BLaER1 treated with 17β-estradiol and CSF1 and Interleukin-3, amounts not matched to agents 10 nM and 100 nM (cell line): Measurements from ENCODE around the gene THAP7.

Source experiments
- H3K27ac ChIP-seq, 11 experiments: shearing (Covaris generic); formaldehyde crosslinking; 2 replicates each; pipeline ENCODE4 v1.8.1; 2022
- H3K27me3 ChIP-seq, 11 experiments: shearing (Covaris generic); formaldehyde crosslinking; 2 replicates each; pipeline ENCODE4 v1.8.1; 2022
- H3K36me3 ChIP-seq, 11 experiments: shearing (Covaris generic); formaldehyde crosslinking; 2 replicates each; pipeline ENCODE4 v1.8.1; 2022
- H3K4me1 ChIP-seq, 10 experiments: shearing (Covaris generic); formaldehyde crosslinking; 2 replicates each; pipeline ENCODE4 v1.8.1; 2022
- H3K4me2 ChIP-seq, 11 experiments: shearing (Covaris generic); formaldehyde crosslinking; 2 replicates each; pipeline ENCODE4 v1.8.1; 2022
- H3K4me3 ChIP-seq, 10 experiments: shearing (Covaris generic); formaldehyde crosslinking; 2 replicates each; pipeline ENCODE4 v1.8.1; 2022
- H3K9ac ChIP-seq, 11 experiments: shearing (Covaris generic); formaldehyde crosslinking; 2 replicates each; pipeline ENCODE4 v1.8.1; 2022
- H3K9me3 ChIP-seq, 11 experiments: shearing (Covaris generic); formaldehyde crosslinking; replicated peaks in 1 of 11; 2 replicates each; pipeline ENCODE4 v1.8.1; 2022
- H4K20me1 ChIP-seq, 11 experiments: shearing (Covaris generic); formaldehyde crosslinking; 2 replicates each; pipeline ENCODE4 v1.8.1; 2022
- Cebpa-rat ChIP-seq, 11 experiments: shearing (Covaris generic); IDR thresholded peaks; 2 replicates each; pipeline ENCODE4 v1.8.1; 2022

The THAP7 gene

GRCh38 chr22:21032037-21032867 is 30.3 kb upstream of the THAP7 start, which contains the start of gene SLC7A4:
TSS of gene SLC7A4 (minus strand) at chr22:21032561. CDS start at chr22:21031812, 749 bp downstream.
- no peak for TF ChIP-seq Cebpa-rat (IDR thresholded peaks at IDR 0.05)
- Histone ChIP-seq H4K20me1 (peaks cover 0 to 15% (median 0%) of the 10 kb centered on the region in 11 experiments; a peak in 2 of 22 replicates), H3K27me3 (peaks cover 20 to 36% (median 30%) of the 10 kb centered on the region in 11 experiments), H3K27ac (no peak within 1 kb of the TSS), H3K36me3 (no peaks in the 10 kb centered on the region), H3K9ac (no peak within 1 kb of the TSS), H3K4me2 (peak within 1 kb of the TSS in 8 of 11 experiments; percentile 21 to 48 (median 32); a peak in 11 of 22 replicates), H3K9me3 (no peaks in the 10 kb centered on the region), H3K4me3 (no peak within 1 kb of the TSS), H3K4me1 (peaks cover under 1 to 16% (median 9%) of the 10 kb centered on the region in 10 experiments; a peak in 16 of 20 replicates)

GRCh38 chr22:21031545-21032036 is 29.7 kb upstream of the THAP7 start:
- peak overlapping the region in 6 of 11 experiments; percentile 21 to 48 (median 35); a peak in 6 of 22 replicates for H3K4me2 ChIP-seq
- no peak overlapping the region for H3K9ac ChIP-seq
- no peaks in the 10 kb centered on the region for H3K9me3 ChIP-seq
- TF ChIP-seq Cebpa-rat (IDR thresholded peaks at IDR 0.05), result no peak
- peaks cover 0 to 16% (median 9%) of the 10 kb centered on the region in 10 experiments; a peak in 13 of 20 replicates for H3K4me1 ChIP-seq
- H4K20me1 ChIP-seq, result peaks cover 0 to 15% (median 0%) of the 10 kb centered on the region in 11 experiments; a peak in 2 of 22 replicates
- H3K27me3 ChIP-seq, result peaks cover 20 to 36% (median 30%) of the 10 kb centered on the region in 11 experiments
- H3K27ac ChIP-seq, result no peak overlapping the region
- no peaks in the 10 kb centered on the region for H3K36me3 ChIP-seq
- H3K4me3 ChIP-seq, result no peak overlapping the region

- Histone ChIP-seq H3K9me3 (no peaks in the 10 kb centered on the region), H3K4me2 (no peak overlapping the region), H3K4me1 (peaks cover 0 to 16% (median 9%) of the 10 kb centered on the region in 10 experiments; a peak in 13 of 20 replicates), H3K4me3 (no peak overlapping the region), H3K27me3 (peaks cover 20 to 36% (median 30%) of the 10 kb centered on the region in 11 experiments), H3K36me3 (no peaks in the 10 kb centered on the region), H3K9ac (no peak overlapping the region), H4K20me1 (peaks cover 0 to 19% (median 0%) of the 10 kb centered on the region in 11 experiments; a peak in 2 of 22 replicates), H3K27ac (no peak overlapping the region)
- TF ChIP-seq Cebpa-rat (IDR thresholded peaks at IDR 0.05), result no peak
Observed at GRCh38 chr22:21030621-21031544, 29.0 kb upstream of the THAP7 start.

GRCh38 chr22:21030032-21030431 is 28.1 kb upstream of the THAP7 start:
- H3K4me3 ChIP-seq, result no peak overlapping the region
- H3K36me3 ChIP-seq, result no peaks in the 10 kb centered on the region
- TF ChIP-seq Cebpa-rat (IDR thresholded peaks at IDR 0.05), result no peak
- no peak overlapping the region for H3K27ac ChIP-seq
- no peaks in the 10 kb centered on the region for H3K9me3 ChIP-seq
- H3K4me2 ChIP-seq, result no peak overlapping the region
- H3K27me3 ChIP-seq, result peaks cover 20 to 36% (median 30%) of the 10 kb centered on the region in 11 experiments
- H3K9ac ChIP-seq, result no peak overlapping the region
- peaks cover 0 to 19% (median 0%) of the 10 kb centered on the region in 11 experiments; a peak in 2 of 22 replicates for H4K20me1 ChIP-seq
- H3K4me1 ChIP-seq, result peaks cover 4 to 23% (median 15%) of the 10 kb centered on the region in 10 experiments; a peak in 17 of 20 replicates

GRCh38 chr22:21029486-21030025 is 27.6 kb upstream of the THAP7 start:
- Histone ChIP-seq H3K9me3 (no peaks in the 10 kb centered on the region), H3K4me3 (no peak overlapping the region), H3K4me1 (peaks cover 4 to 23% (median 15%) of the 10 kb centered on the region in 10 experiments; a peak in 17 of 20 replicates), H3K36me3 (no peaks in the 10 kb centered on the region), H3K27me3 (peaks cover 20 to 36% (median 30%) of the 10 kb centered on the region in 11 experiments), H3K9ac (no peak overlapping the region), H3K4me2 (no peak overlapping the region), H4K20me1 (peaks cover 0 to 19% (median 0%) of the 10 kb centered on the region in 11 experiments; a peak in 2 of 22 replicates), H3K27ac (no peak overlapping the region)
- TF ChIP-seq Cebpa-rat (IDR thresholded peaks at IDR 0.05), result no peak

GRCh38 chr22:21028277-21029251 is 26.6 kb upstream of the THAP7 start:
- Histone ChIP-seq H3K4me3 (no peak overlapping the region), H4K20me1 (peaks cover 0 to 19% (median 0%) of the 10 kb centered on the region in 11 experiments; a peak in 2 of 22 replicates), H3K27ac (no peak overlapping the region), H3K36me3 (no peaks in the 10 kb centered on the region), H3K27me3 (peaks cover 20 to 36% (median 30%) of the 10 kb centered on the region in 11 experiments), H3K9me3 (no peaks in the 10 kb centered on the region), H3K9ac (no peak overlapping the region), H3K4me2 (no peak overlapping the region), H3K4me1 (peaks cover 3 to 19% (median 11%) of the 10 kb centered on the region in 10 experiments; a peak in 17 of 20 replicates)
- TF ChIP-seq Cebpa-rat (IDR thresholded peaks at IDR 0.05), result no peak

GRCh38 chr22:21026783-21027692 is 25.1 kb upstream of the THAP7 start:
- H3K27ac ChIP-seq, result no peak overlapping the region
- H3K9ac ChIP-seq, result no peak overlapping the region
- peaks cover 0 to 19% (median 0%) of the 10 kb centered on the region in 11 experiments; a peak in 2 of 22 replicates for H4K20me1 ChIP-seq
- H3K4me1 ChIP-seq, result peaks cover 0 to 12% (median 8%) of the 10 kb centered on the region in 10 experiments; a peak in 14 of 20 replicates
- H3K4me2 ChIP-seq, result no peak overlapping the region
- H3K27me3 ChIP-seq, result peaks cover 12 to 21% (median 16%) of the 10 kb centered on the region in 11 experiments
- no peaks in the 10 kb centered on the region for H3K36me3 ChIP-seq
- no peak for TF ChIP-seq Cebpa-rat (IDR thresholded peaks at IDR 0.05)
- H3K9me3 ChIP-seq, result no peaks in the 10 kb centered on the region
- no peak overlapping the region for H3K4me3 ChIP-seq
